Neural crest cell (in vitro differentiated cells): ENCODE data around the gene ASB1. TPM values are rescaled to one million over a fixed set of nuclear protein-coding genes. Genes with fewer than 3 reads are reported as not detected.

ENCODE experiments used
- DNase-seq: peaks from one replicate; pipeline ENCODE4 v3.0.0; 2021; ENCODE audit warnings: low read depth, mixed read lengths, low spot score
- H3K27ac Mint-ChIP-seq: one replicate; pipeline ENCODE4 v1.8.0; 2021; ENCODE audit warnings: mild to moderate bottlenecking, mixed read lengths; ENCODE audit not compliant: unreplicated experiment
- H3K27me3 Mint-ChIP-seq: 2 replicates; pipeline ENCODE4 v1.8.0; 2021; ENCODE audit warnings: low read depth, mild to moderate bottlenecking, mixed read lengths
- H3K36me3 Mint-ChIP-seq: 2 replicates; pipeline ENCODE4 v1.8.0; 2021; ENCODE audit warnings: low read depth, mild to moderate bottlenecking, mixed read lengths
- H3K4me1 Mint-ChIP-seq: 2 replicates; pipeline ENCODE4 v1.8.0; 2021; ENCODE audit warnings: mixed read lengths
- H3K4me3 Mint-ChIP-seq: one replicate; pipeline ENCODE4 v1.8.0; 2021; ENCODE audit warnings: mild to moderate bottlenecking, mixed read lengths
- H3K9me3 Mint-ChIP-seq: 2 replicates; pipeline ENCODE4 v1.8.0; 2021; ENCODE audit warnings: mixed read lengths
- total RNA-seq: library from RNA; stranded (reverse); gene quantifications from 2 replicates; pipeline ENCODE4 v1.2.1, GENCODE V29; 2021
- TF ChIP-seq, protein P1 (sequence below): fragments of 200-600 bp; sonication (generic); conservative IDR thresholded peaks from 2 replicates; pipeline ENCODE4 v1.5.0; 2021; ENCODE audit warnings: antibody characterized with exemption, mild to moderate bottlenecking

Gene ASB1
- total RNA-seq, 1 donor from 2014 or later = 37.5 TPM

DNA sequence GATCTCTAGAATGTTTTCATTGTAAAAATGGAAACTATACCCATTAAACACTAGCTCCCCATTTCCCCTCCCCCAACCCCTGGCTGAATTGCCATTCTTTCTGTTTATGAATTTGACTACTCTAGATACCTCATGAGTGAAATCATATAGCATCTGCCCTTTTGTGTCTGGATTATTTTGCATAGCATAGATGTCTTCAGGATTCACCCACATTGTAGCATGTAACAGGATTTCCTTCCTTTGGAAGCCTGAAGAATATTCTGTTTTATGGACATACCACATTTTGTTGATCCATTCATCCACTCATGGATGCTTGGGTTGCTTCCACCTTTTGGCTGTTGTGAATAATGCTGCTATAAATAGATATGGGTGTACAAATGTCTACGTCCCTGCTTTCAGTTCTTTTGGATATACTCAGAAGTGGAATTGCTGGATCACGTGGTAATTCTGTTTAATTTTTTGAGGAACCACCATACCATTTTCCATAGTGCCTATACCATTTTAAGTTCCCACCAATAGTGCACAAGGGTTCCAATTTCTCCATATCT, 7.7 kb upstream of the ASB1 start:
- Mint-ChIP-seq H3K36me3 (no peaks in the 10 kb centered on the region), H3K27ac (no peak overlapping the region), H3K9me3 (peaks cover 2% of the 10 kb centered on the region), H3K27me3 (no peaks in the 10 kb centered on the region), H3K4me3 (no peak overlapping the region), H3K4me1 (peaks cover 22% of the 10 kb centered on the region)
- DNase-seq = no peak
- TF ChIP-seq, protein P1, sequence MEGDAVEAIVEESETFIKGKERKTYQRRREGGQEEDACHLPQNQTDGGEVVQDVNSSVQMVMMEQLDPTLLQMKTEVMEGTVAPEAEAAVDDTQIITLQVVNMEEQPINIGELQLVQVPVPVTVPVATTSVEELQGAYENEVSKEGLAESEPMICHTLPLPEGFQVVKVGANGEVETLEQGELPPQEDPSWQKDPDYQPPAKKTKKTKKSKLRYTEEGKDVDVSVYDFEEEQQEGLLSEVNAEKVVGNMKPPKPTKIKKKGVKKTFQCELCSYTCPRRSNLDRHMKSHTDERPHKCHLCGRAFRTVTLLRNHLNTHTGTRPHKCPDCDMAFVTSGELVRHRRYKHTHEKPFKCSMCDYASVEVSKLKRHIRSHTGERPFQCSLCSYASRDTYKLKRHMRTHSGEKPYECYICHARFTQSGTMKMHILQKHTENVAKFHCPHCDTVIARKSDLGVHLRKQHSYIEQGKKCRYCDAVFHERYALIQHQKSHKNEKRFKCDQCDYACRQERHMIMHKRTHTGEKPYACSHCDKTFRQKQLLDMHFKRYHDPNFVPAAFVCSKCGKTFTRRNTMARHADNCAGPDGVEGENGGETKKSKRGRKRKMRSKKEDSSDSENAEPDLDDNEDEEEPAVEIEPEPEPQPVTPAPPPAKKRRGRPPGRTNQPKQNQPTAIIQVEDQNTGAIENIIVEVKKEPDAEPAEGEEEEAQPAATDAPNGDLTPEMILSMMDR = no peak

DNA sequence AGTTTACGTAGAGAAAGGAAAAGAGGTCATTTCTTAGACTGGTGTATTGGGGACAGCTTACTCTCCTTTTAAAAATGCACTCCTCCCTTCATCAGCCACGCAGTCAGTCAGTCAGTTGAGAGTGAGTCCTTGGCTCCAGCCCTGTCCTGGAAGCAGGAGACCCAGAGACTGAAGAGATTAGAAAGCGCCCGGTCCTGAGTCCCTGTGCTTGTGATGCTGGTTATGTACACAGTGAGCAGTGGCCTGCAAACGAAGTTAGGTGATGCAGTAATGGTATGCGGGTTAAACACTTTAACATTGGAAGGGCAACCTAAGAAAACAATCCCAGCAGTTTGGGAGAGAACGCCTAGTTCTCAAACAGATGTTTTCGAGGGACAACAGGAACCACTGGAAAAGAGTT, 6.3 kb upstream of the ASB1 start:
- TF ChIP-seq, protein P1 = no peak

DNA sequence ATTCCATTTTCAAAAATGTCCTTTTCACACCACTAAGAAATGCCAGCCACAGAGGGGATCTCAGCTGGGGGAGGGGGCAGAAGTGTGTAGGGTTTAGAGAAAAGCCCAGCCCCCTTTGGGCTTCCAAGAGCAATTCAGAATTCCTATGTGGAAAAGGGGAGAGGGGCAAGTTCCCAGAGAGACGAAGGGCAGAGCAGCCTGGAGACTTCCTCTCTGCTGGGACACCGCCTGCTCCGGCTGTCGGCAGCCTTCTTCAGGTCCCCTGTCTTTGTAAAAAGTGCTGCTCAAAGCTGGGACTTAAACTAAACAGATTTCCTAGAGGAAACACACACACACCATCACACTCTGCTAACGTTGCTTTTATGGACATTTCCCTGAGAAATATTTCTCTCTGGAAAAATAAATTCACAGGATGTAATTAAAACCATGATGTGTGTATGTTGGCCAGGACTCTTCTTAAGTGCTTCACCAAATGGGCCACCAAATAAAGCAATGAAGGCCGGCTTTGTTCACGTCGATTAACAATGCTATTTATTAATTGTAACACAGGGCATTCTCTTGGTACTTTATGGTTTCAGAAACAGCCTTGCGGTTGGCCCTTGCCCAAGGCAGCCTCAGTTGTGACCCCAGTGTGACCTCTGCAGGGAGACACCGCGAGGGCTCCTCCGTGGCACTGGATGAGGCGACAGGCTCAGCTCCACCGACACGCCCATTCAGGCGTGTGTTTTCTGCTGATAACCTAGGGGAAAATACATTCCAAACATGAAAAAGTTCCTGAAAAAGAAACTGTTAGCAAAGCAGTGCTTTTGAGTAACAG, 5.6 kb upstream of the ASB1 start:
- Mint-ChIP-seq H3K9me3 (peaks cover 2% of the 10 kb centered on the region), H3K4me1 (peaks cover 29% of the 10 kb centered on the region), H3K4me3 (peak overlapping the region; percentile 42), H3K36me3 (no peaks in the 10 kb centered on the region), H3K27ac (peak overlapping the region; percentile 95), H3K27me3 (no peaks in the 10 kb centered on the region)
- TF ChIP-seq, protein P1 = no peak
- no peak for DNase-seq

More for the DNA sequence above, 6.3 kb upstream of the ASB1 start:
- H3K36me3 Mint-ChIP-seq = no peaks in the 10 kb centered on the region
- peak overlapping the region; percentile 42 for H3K4me3 Mint-ChIP-seq
- H3K9me3 Mint-ChIP-seq = peaks cover 2% of the 10 kb centered on the region
- H3K4me1 Mint-ChIP-seq = peaks cover 24% of the 10 kb centered on the region
- H3K27me3 Mint-ChIP-seq = no peaks in the 10 kb centered on the region
- H3K27ac Mint-ChIP-seq = peak overlapping the region; percentile 35
- no peak for DNase-seq

DNA sequence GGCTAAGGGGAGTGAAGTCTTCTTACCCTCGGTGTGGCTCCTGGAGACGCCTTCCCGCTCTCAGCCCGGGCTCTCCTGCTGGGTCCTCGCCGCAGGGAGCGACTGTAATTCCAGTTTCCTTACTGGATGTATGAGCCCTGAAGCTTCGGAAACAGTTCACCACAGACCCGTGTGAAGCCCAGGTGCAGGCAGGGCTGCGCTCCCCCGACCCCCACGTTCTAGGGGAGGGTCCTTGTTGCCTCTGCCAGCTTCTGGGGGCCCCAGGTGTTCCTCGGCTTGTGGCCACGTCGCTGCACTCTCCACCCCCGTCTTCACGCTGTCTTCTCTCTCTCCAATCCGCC, 5.1 kb upstream of the ASB1 start:
- no peaks in the 10 kb centered on the region for H3K9me3 Mint-ChIP-seq
- no peaks in the 10 kb centered on the region for H3K27me3 Mint-ChIP-seq
- peak overlapping the region; percentile 95 for H3K27ac Mint-ChIP-seq
- TF ChIP-seq, protein P1 = no peak
- peaks cover 32% of the 10 kb centered on the region for H3K4me1 Mint-ChIP-seq
- H3K36me3 Mint-ChIP-seq = no peaks in the 10 kb centered on the region
- no peak for DNase-seq
- H3K4me3 Mint-ChIP-seq = no peak overlapping the region

DNA sequence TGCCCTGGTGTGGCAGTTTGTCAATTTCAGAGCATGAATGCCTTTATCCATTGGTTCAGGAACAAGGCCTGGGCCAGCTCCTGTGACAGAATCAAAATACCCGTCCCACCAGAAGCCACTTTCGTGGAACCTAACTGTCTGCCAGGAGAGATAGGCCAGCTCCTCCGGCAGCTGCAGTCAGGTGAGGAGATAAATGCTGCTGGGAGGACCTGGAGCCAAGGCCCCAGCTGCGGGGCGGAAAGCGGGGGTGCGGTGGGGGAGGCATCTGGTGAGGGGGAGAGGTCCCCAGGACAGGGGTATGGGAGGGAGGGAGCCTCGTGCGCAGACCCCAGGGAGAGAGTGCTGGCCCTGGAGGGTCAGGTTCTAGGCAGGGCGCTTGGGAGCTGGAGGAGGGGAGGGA, 4.4 kb upstream of the ASB1 start:
- H3K4me3 Mint-ChIP-seq = peak overlapping the region; percentile 75

More for the DNA sequence above, 4.4 kb upstream of the ASB1 start:
- H3K4me1 Mint-ChIP-seq = peaks cover 33% of the 10 kb centered on the region
- no peaks in the 10 kb centered on the region for H3K27me3 Mint-ChIP-seq
- TF ChIP-seq, protein P1 = no peak
- H3K27ac Mint-ChIP-seq = no peak overlapping the region
- H3K36me3 Mint-ChIP-seq = no peaks in the 10 kb centered on the region
- no peaks in the 10 kb centered on the region for H3K9me3 Mint-ChIP-seq
- DNase-seq = no peak
